PC-3 (cell line): ENCODE data around the gene ZYG11A. TPM values are rescaled to one million over a fixed set of nuclear protein-coding genes. Genes with fewer than 3 reads are reported as not detected.

Experiments
- ATAC-seq: fragments of 200-7000 bp; cut with Tn5 transposase; 2 replicates; pipeline ENCODE4 v1.9.1; 2020; ENCODE audit warnings: mild to moderate bottlenecking, moderate library complexity
- BruUV-seq: library from RNA; stranded (reverse); fragments of 400-500 nt; replicated peaks from 2 replicates; lab custom pipeline; 2021; lab: Mats Ljungman, UMichigan
- CTCF ChIA-PET: fragments of 300-600 bp; sonication (Branson Sonifier 250); formaldehyde crosslinking; loops from one replicate; lab custom pipeline; 2022; ENCODE audit warnings: antibody characterized with exemption; lab: Charles Lee
- POLR2A ChIA-PET: fragments of 300-600 bp; sonication (Branson Sonifier 250); formaldehyde crosslinking; loops from one replicate; lab custom pipeline; 2022; ENCODE audit warnings: antibody characterized with exemption; ENCODE audit not compliant: unreplicated experiment; lab: Charles Lee
- DNase-seq: peaks from one replicate; pipeline ENCODE4 v3.0.0-alpha.2; 2015
- H2AFZ ChIP-seq: fragments of 300-600 bp; sonication (generic); 2 replicates; pipeline ENCODE4 v1.6.0; 2016; ENCODE audit warnings: antibody characterized with exemption, low read length
- H3F3A ChIP-seq: fragments of 300-600 bp; sonication (generic); one replicate; pipeline ENCODE4 v1.6.0; 2017; ENCODE audit warnings: antibody characterized with exemption, low read length, control low read depth, mild to moderate bottlenecking; ENCODE audit not compliant: unreplicated experiment
- H3K27ac ChIP-seq: fragments of 300-600 bp; sonication (generic); 2 replicates; pipeline ENCODE4 v1.5.1; 2016; ENCODE audit warnings: mild to moderate bottlenecking, low read length
- H3K27me3 ChIP-seq: fragments of 300-600 bp; sonication (generic); 2 replicates; pipeline ENCODE4 v1.6.1; 2016; ENCODE audit warnings: low read length, mixed read lengths
- H3K36me3 ChIP-seq: fragments of 300-600 bp; sonication (generic); 2 replicates; pipeline ENCODE4 v1.6.1; 2016; ENCODE audit warnings: low read depth, mixed run types, low read length, mixed read lengths
- H3K4me1 ChIP-seq: fragments of 300-600 bp; sonication (generic); 2 replicates; pipeline ENCODE4 v1.5.1; 2016; ENCODE audit warnings: low read length; ENCODE audit not compliant: insufficient read depth
- H3K4me2 ChIP-seq: fragments of 300-600 bp; sonication (generic); 2 replicates; pipeline ENCODE4 v1.6.0; 2016; ENCODE audit warnings: low read length
- H3K4me3 ChIP-seq: fragments of 300-600 bp; sonication (generic); 2 replicates; pipeline ENCODE4 v1.5.1; 2016; ENCODE audit warnings: mild to moderate bottlenecking, low read length, mixed read lengths
- H3K79me2 ChIP-seq: fragments of 300-600 bp; sonication (generic); 2 replicates; pipeline ENCODE4 v1.6.1; 2017; ENCODE audit warnings: low read length, mixed read lengths
- H3K9ac ChIP-seq: fragments of 300-600 bp; sonication (generic); 2 replicates; pipeline ENCODE4 v1.6.0; 2016; ENCODE audit warnings: mild to moderate bottlenecking, low read length
- H3K9me2 ChIP-seq: fragments of 300-600 bp; sonication (generic); replicated peaks from 2 replicates; pipeline ENCODE4 v1.6.1; 2016; ENCODE audit warnings: mixed run types, low read length, mixed read lengths
- H3K9me3 ChIP-seq: fragments of 300-600 bp; sonication (generic); 2 replicates; pipeline ENCODE4 v1.6.1; 2016; ENCODE audit warnings: low read length, mixed read lengths
- H4K20me1 ChIP-seq: fragments of 300-600 bp; sonication (generic); 2 replicates; pipeline ENCODE4 v1.6.1; 2016; ENCODE audit warnings: low read length, mixed read lengths
- EZH2 ChIP-seq: fragments of 300-600 bp; sonication (generic); IDR thresholded peaks from one replicate; pipeline ENCODE4 v1.6.1; 2017; ENCODE audit warnings: antibody characterized with exemption, mild to moderate bottlenecking, low read length; ENCODE audit not compliant: unreplicated experiment
- EZH2phosphoT487 ChIP-seq: fragments of 300-600 bp; sonication (generic); IDR thresholded peaks from 2 replicates; pipeline ENCODE4 v1.6.1; 2018; ENCODE audit warnings: mild to moderate bottlenecking, antibody characterized with exemption, low read length, borderline replicate concordance
- intact Hi-C: fragments of 100-400 bp; cut with micrococcal nuclease; formaldehyde crosslinking; loops from 2 replicates; pipeline ENCODE4 v1.9.0; 2023
- total RNA-seq: library from RNA; depleted of rRNA; stranded (reverse); fragments of >200 nt; gene quantifications from 2 replicates; pipeline ENCODE4 v1.2.3, GENCODE V29; 2014
- TF ChIP-seq, protein P1 (sequence below): fragments of 300-600 bp; sonication (generic); conservative IDR thresholded peaks from 2 replicates; pipeline ENCODE4 v1.5.1; 2017; ENCODE audit warnings: antibody characterized with exemption, low read depth, mild to moderate bottlenecking, low read length

ZYG11A gene
- total RNA-seq, 1 experiment from 2014 or later = 0.47 TPM

DNA sequence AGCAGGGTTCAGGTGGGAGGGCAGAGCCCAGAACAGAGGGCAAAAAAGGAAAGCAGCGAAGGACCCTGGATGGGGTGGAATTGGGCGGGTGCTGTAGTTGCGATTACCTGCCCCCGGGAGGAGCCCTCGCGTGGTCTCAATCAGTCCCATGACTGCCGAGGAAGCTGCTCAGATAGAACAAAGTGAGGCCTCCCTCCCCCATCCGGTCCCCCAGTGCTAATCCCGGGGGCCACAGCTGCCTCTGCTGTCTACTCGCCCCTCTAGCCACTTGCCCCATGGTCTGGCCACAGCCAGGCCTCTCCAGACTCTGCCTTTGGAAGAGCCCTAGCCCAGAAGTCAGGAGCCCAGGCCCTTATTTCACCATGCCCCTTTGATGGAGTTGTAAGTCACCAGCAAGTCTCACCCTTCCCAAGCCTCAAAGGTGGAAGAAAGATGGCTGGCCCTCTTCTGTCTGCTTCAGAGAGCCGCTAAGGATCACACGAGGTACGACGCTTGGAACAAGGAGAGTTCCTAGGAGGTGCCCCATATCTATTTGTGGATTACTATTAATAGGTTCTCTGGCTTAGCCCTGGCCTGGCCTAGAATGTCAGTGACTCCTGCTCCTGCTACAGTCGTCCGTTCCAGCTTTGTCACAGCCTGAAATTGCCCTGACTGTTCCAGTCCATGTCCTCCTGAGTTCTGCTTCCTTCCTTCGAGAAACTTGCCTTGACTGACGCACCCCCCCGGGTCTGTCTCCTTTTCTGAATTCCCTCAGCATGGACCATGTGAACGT lies 62.6 kb downstream of the ZYG11A start:
- no peaks in the 10 kb centered on the region for H3K36me3 ChIP-seq
- TF ChIP-seq, protein P1, sequence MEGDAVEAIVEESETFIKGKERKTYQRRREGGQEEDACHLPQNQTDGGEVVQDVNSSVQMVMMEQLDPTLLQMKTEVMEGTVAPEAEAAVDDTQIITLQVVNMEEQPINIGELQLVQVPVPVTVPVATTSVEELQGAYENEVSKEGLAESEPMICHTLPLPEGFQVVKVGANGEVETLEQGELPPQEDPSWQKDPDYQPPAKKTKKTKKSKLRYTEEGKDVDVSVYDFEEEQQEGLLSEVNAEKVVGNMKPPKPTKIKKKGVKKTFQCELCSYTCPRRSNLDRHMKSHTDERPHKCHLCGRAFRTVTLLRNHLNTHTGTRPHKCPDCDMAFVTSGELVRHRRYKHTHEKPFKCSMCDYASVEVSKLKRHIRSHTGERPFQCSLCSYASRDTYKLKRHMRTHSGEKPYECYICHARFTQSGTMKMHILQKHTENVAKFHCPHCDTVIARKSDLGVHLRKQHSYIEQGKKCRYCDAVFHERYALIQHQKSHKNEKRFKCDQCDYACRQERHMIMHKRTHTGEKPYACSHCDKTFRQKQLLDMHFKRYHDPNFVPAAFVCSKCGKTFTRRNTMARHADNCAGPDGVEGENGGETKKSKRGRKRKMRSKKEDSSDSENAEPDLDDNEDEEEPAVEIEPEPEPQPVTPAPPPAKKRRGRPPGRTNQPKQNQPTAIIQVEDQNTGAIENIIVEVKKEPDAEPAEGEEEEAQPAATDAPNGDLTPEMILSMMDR = peak; percentile 67
- TF ChIP-seq EZH2phosphoT487 = no peak
- no peak for TF ChIP-seq EZH2
- H3F3A ChIP-seq = no peaks in the 10 kb centered on the region
- no peak overlapping the region for H3K27ac ChIP-seq
- ChIA-PET CTCF (no interaction called here), POLR2A (no interaction called here)
- no peak overlapping the region for H2AFZ ChIP-seq
- ATAC-seq (peak; percentile 72), DNase-seq (peak; percentile 37)
- no TSS peak for BruUV-seq
- no peaks in the 10 kb centered on the region for H3K27me3 ChIP-seq
- intact Hi-C loops = loop anchor here (2.0 kb wide), 1 partner anchor 272 kb away; no protein-coding TSS in a partner anchor
- H3K9ac ChIP-seq = no peak overlapping the region
- H3K4me3 ChIP-seq = no peak overlapping the region
- H3K4me1 ChIP-seq = peaks cover 4% of the 10 kb centered on the region
- H3K79me2 ChIP-seq = no peaks in the 10 kb centered on the region
- H3K9me2 ChIP-seq = no peaks in the 10 kb centered on the region
- H3K4me2 ChIP-seq = no peak overlapping the region
- H3K9me3 ChIP-seq = no peaks in the 10 kb centered on the region
- no peaks in the 10 kb centered on the region for H4K20me1 ChIP-seq

DNA sequence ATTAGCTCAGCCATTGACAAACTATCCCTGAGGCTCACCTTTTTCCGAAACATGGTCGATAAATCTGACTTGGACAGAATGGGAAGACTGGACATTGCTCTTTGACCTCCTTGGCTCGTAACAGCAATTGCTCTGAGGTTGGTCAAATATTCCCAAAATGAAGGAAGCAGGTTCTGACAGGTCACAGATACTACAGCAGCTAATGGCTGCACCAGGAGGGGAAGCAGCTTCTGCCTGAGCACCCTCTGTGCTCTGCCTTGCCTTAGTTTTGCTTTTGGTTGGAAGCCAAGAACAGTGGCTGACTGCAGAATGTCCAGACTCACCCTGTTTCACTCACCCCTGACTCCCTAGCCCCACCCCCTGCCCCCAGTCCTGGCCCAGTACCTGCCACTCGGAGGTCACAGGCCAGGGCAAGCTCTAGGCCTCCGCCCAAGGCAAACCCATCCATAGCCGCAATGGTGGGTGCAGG lies 63.6 kb downstream of the ZYG11A start:
- ChIA-PET POLR2A (no interaction called here), CTCF (no interaction called here)
- H3K9me3 ChIP-seq = no peaks in the 10 kb centered on the region
- no peaks in the 10 kb centered on the region for H3K27me3 ChIP-seq
- H3F3A ChIP-seq = no peaks in the 10 kb centered on the region
- BruUV-seq = no TSS peak
- no peak for TF ChIP-seq EZH2
- TF ChIP-seq, protein P1 = no peak
- TF ChIP-seq EZH2phosphoT487 = no peak
- intact Hi-C loops = no loop called here
- peaks cover 4% of the 10 kb centered on the region for H3K4me1 ChIP-seq
- no peaks in the 10 kb centered on the region for H3K79me2 ChIP-seq
- no peaks in the 10 kb centered on the region for H4K20me1 ChIP-seq
- H3K9ac ChIP-seq = no peak overlapping the region
- H2AFZ ChIP-seq = no peak overlapping the region
- DNase-seq (no peak), ATAC-seq (no peak)
- H3K27ac ChIP-seq = no peak overlapping the region
- no peak overlapping the region for H3K4me2 ChIP-seq
- H3K9me2 ChIP-seq = no peaks in the 10 kb centered on the region
- H3K4me3 ChIP-seq = no peak overlapping the region
- H3K36me3 ChIP-seq = no peaks in the 10 kb centered on the region
